GM12878 (cell line): ENCODE results near the gene KIAA1671.

Experiments
- ASH2L ChIP-seq: fragments of 300-600, 200-600 bp; sonication (generic); IDR thresholded peaks from 2 replicates; pipeline ENCODE4 v1.6.1; 2017; ENCODE audit warnings: low read depth, mild to moderate bottlenecking, borderline replicate concordance
- BRCA1 ChIP-seq: IDR thresholded peaks from 2 replicates; pipeline ENCODE4 v1.6.1; 2011; ENCODE audit warnings: low read depth, low read length, improper control_type of control experiment
- EP300 ChIP-seq, 2 experiments: fragments of 150-350 bp in 1 of 2; IDR thresholded peaks; 2 replicates each; pipeline ENCODE4 v1.6.1; 2011 to 2012; ENCODE audit warnings: low read depth in 2 of 2, low read length in 2 of 2, borderline replicate concordance in 1 of 2, improper control_type of control experiment in 1 of 2, inconsistent platforms in 1 of 2; ENCODE audit not compliant: control insufficient read depth in 1 of 2
- HCFC1 ChIP-seq: fragments of 150-350 bp; IDR thresholded peaks from 2 replicates; pipeline ENCODE4 v1.6.1; 2014; ENCODE audit warnings: low read length
- SIN3A ChIP-seq: IDR thresholded peaks from 2 replicates; pipeline ENCODE4 v1.6.1; 2012; ENCODE audit warnings: low read depth, low read length, improper control_type of control experiment
- TF ChIP-seq, protein P1 (sequence below): fragments of 450-650 bp; formaldehyde crosslinking; IDR thresholded peaks from 2 replicates; pipeline ENCODE4 v1.4.0; 2020; ENCODE audit warnings: mild to moderate bottlenecking, moderate library complexity

DNA sequence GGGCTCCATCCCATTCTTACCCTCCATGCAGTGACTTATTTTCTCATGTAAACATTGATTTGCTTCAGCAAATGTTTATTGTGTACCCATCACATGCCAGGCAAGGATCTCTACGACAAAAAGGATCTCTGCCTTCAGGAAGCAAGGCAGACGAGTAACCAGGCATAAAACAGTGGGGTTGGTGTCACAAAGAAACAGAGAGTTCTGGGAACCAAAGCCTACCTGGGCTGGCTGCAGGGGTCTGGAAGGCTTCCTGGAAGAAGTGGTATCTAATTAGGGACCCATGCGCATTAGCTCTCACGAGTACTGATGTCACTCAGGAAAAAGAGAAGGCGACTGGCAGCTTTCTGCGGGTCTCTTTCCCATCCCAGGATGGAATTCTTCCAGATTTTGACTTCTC is 44.5 kb downstream of the KIAA1671 start:
- TF ChIP-seq HCFC1 (no peak), SIN3A (no peak), BRCA1 (no peak), ASH2L (no peak), EP300 (IDR thresholded peaks at IDR 0.05; ENCODE audit: borderline replicate concordance in 1 of 2, control insufficient read depth in 1 of 2, low read depth in 2 of 2, low read length in 2 of 2) (no peak)
- TF ChIP-seq, protein P1, sequence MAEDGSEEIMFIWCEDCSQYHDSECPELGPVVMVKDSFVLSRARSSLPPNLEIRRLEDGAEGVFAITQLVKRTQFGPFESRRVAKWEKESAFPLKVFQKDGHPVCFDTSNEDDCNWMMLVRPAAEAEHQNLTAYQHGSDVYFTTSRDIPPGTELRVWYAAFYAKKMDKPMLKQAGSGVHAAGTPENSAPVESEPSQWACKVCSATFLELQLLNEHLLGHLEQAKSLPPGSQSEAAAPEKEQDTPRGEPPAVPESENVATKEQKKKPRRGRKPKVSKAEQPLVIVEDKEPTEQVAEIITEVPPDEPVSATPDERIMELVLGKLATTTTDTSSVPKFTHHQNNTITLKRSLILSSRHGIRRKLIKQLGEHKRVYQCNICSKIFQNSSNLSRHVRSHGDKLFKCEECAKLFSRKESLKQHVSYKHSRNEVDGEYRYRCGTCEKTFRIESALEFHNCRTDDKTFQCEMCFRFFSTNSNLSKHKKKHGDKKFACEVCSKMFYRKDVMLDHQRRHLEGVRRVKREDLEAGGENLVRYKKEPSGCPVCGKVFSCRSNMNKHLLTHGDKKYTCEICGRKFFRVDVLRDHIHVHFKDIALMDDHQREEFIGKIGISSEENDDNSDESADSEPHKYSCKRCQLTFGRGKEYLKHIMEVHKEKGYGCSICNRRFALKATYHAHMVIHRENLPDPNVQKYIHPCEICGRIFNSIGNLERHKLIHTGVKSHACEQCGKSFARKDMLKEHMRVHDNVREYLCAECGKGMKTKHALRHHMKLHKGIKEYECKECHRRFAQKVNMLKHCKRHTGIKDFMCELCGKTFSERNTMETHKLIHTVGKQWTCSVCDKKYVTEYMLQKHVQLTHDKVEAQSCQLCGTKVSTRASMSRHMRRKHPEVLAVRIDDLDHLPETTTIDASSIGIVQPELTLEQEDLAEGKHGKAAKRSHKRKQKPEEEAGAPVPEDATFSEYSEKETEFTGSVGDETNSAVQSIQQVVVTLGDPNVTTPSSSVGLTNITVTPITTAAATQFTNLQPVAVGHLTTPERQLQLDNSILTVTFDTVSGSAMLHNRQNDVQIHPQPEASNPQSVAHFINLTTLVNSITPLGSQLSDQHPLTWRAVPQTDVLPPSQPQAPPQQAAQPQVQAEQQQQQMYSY: no peak
